Keratinocyte (primary cell): ENCODE measurements around the gene TCFL5. TPM values are rescaled to one million over a fixed set of nuclear protein-coding genes. Genes with fewer than 3 reads are reported as not detected.

Experiments
- DNase-seq: peaks from one replicate; pipeline ENCODE4 v3.0.0-alpha.2; 2011; ENCODE audit warnings: low read depth, missing footprints, low spot score
- FAIRE-seq: peaks from 2 replicates; lab custom pipeline; 2011; peaks lifted over from hg19 to GRCh38; lab: Jason Lieb, UNC
- H2AFZ ChIP-seq: 2 replicates; pipeline ENCODE4 v1.6.0; 2012; ENCODE audit warnings: low read length, control low read depth, inconsistent platforms; ENCODE audit not compliant: control insufficient read depth
- H3K27ac ChIP-seq: 2 replicates; pipeline ENCODE4 v1.5.1; 2011; ENCODE audit warnings: low read length; ENCODE audit not compliant: control insufficient read depth, insufficient read depth
- H3K27me3 ChIP-seq: 3 replicates; pipeline ENCODE4 v1.6.0; 2011; ENCODE audit warnings: low read length; ENCODE audit not compliant: control insufficient read depth, insufficient read depth; ENCODE audit errors: extremely low read depth
- H3K36me3 ChIP-seq, 2 experiments: 2 replicates in 1 of 2; 3 replicates in 1 of 2; pipeline ENCODE4 v1.5.1; 2011; ENCODE audit warnings: low read length in 2 of 2, mild to moderate bottlenecking in 1 of 2; ENCODE audit not compliant: control insufficient read depth in 2 of 2, insufficient read depth in 2 of 2; ENCODE audit errors: extremely low read depth in 1 of 2
- H3K4me1 ChIP-seq: 3 replicates; pipeline ENCODE4 v1.5.1; 2011; ENCODE audit warnings: low read length; ENCODE audit not compliant: control insufficient read depth, insufficient read depth; ENCODE audit errors: extremely low read depth
- H3K4me2 ChIP-seq: 3 replicates; pipeline ENCODE4 v1.6.0; 2011; ENCODE audit warnings: low read depth, low read length; ENCODE audit not compliant: control insufficient read depth, insufficient read depth; ENCODE audit errors: extremely low read depth
- H3K4me3 ChIP-seq, 3 experiments: fragments of 200-600 bp in 1 of 3; sonication (generic) in 1 of 3; 2 replicates in 2 of 3; 3 replicates in 1 of 3; pipeline ENCODE4 v1.5.1; 2011 to 2016; ENCODE audit warnings: low read length in 3 of 3, mild to moderate bottlenecking in 3 of 3, control low read depth in 2 of 3, inconsistent platforms in 1 of 3, low read depth in 1 of 3, mixed read lengths in 1 of 3, mixed run types in 1 of 3, moderate library complexity in 1 of 3; ENCODE audit not compliant: control insufficient read depth in 2 of 3, insufficient read depth in 2 of 3; ENCODE audit errors: extremely low read depth in 1 of 3
- H3K79me2 ChIP-seq: 2 replicates; pipeline ENCODE4 v1.6.0; 2012; ENCODE audit warnings: low read length; ENCODE audit not compliant: control insufficient read depth, insufficient read depth
- H3K9ac ChIP-seq: 3 replicates; pipeline ENCODE4 v1.6.0; 2011; ENCODE audit warnings: low read length; ENCODE audit not compliant: control insufficient read depth, insufficient read depth; ENCODE audit errors: extremely low read depth
- H3K9me1 ChIP-seq: 3 replicates; pipeline ENCODE4 v1.6.0; 2011; ENCODE audit warnings: low read length; ENCODE audit not compliant: control insufficient read depth, insufficient read depth; ENCODE audit errors: extremely low read depth
- H3K9me3 ChIP-seq: 2 replicates; pipeline ENCODE4 v1.5.1; 2012; ENCODE audit warnings: low read depth, low read length; ENCODE audit not compliant: control insufficient read depth
- H4K20me1 ChIP-seq: 3 replicates; pipeline ENCODE4 v1.6.0; 2011; ENCODE audit warnings: low read length; ENCODE audit not compliant: control insufficient read depth, insufficient read depth; ENCODE audit errors: extremely low read depth
- CTCF ChIP-seq, 3 experiments: IDR thresholded peaks in 1 of 3; conservative IDR thresholded peaks in 1 of 3; optimal IDR thresholded peaks in 1 of 3; 2 replicates in 2 of 3; 3 replicates in 1 of 3; pipeline versions ENCODE3 to v1.5.1; 2011; ENCODE audit warnings: low read length in 3 of 3, mild to moderate bottlenecking in 3 of 3, moderate library complexity in 2 of 3, control low read depth in 1 of 3, inconsistent platforms in 1 of 3; ENCODE audit not compliant: insufficient read depth in 2 of 3; ENCODE audit errors: extremely low read depth in 1 of 3
- EZH2 ChIP-seq: IDR thresholded peaks from one replicate; pipeline ENCODE4 v1.6.1; 2012; ENCODE audit warnings: inconsistent platforms, mild to moderate bottlenecking, low read length, moderate library complexity
- dilution Hi-C: fragments of 300-500 bp; cut with MboI; formaldehyde crosslinking; loops from one replicate; pipeline ENCODE4 v1.7.0; 2020; ENCODE audit warnings: low sequenced_read_pairs; ENCODE audit not compliant: extremely low pct_ligation_motif_present
- polyA plus RNA-seq, 5 experiments: library from polyadenylated mRNA; depleted of rRNA in 3 of 5; stranded (reverse) in 3 of 5; stranded (forward) in 1 of 5; unstranded in 1 of 5; fragments of >200 nt; gene quantifications; 1 replicate in 1 of 5; 2 replicates in 3 of 5; 3 replicates in 1 of 5; pipeline versions ENCODE4 v1.2.1 to v1.2.3, GENCODE V29; 2011 to 2012; ENCODE audit warnings: missing spikeins in 2 of 5, low read depth in 1 of 5, low replicate concordance in 1 of 5

The TCFL5 gene
- polyA plus RNA-seq, 1 donor (not counting 4 experiments of a cell fraction or from before 2014, with no cell fraction given): 14.6 TPM

GRCh38 chr20:62799459-62799858 lies 62.2 kb downstream of the TCFL5 start:
- H3K27ac ChIP-seq: no peak overlapping the region
- peaks cover 27% of the 10 kb centered on the region in 2 experiments for H3K36me3 ChIP-seq
- no peaks in the 10 kb centered on the region for H3K9me3 ChIP-seq
- no peaks in the 10 kb centered on the region for H4K20me1 ChIP-seq
- no peaks in the 10 kb centered on the region for H3K27me3 ChIP-seq
- no peak for TF ChIP-seq EZH2
- dilution Hi-C loops: no loop called here
- peaks cover 13% of the 10 kb centered on the region for H3K79me2 ChIP-seq
- no peak overlapping the region for H3K9ac ChIP-seq
- no peak overlapping the region for H3K4me2 ChIP-seq
- H3K4me1 ChIP-seq: peaks cover 10% of the 10 kb centered on the region
- no peak for DNase-seq
- no peak overlapping the region for H2AFZ ChIP-seq
- H3K4me3 ChIP-seq: no peak overlapping the region
- FAIRE-seq: no peak
- H3K9me1 ChIP-seq: peaks cover 3% of the 10 kb centered on the region

DNA sequence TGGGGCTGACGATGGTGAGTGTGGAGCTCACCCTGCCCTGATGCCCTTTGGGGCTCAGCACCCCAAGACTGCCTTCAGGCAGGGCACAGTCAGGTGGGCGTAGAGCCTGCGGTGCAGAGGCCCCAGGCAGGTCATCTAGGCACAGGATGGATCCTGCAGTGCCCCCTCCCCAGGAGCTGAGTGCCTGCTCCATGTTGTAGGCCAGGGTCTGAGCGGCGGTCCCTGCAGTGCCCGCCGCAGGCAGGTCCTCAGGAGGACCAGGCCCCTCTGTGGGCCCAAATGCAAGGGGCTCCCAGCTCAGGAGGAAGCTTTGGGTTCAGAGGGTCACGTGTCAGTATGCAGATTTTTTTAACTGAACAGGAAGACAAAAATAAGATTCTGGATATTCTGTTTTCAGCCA lies 62.6 kb downstream of the TCFL5 start:
- no peaks in the 10 kb centered on the region for H4K20me1 ChIP-seq
- dilution Hi-C loops: no loop called here
- H3K27me3 ChIP-seq: no peaks in the 10 kb centered on the region
- TF ChIP-seq CTCF (optimal IDR thresholded peaks at IDR 0.05 in 1 of 3, IDR thresholded peaks at IDR 0.05 in 1 of 3, conservative IDR thresholded peaks at IDR 0.05 in 1 of 3; ENCODE audit: extremely low read depth in 1 of 3, insufficient read depth in 2 of 3, low read length in 3 of 3) (no peak), EZH2 (no peak)
- peaks cover 27% of the 10 kb centered on the region in 2 experiments for H3K36me3 ChIP-seq
- peaks cover 10% of the 10 kb centered on the region for H3K4me1 ChIP-seq
- peaks cover 13% of the 10 kb centered on the region for H3K79me2 ChIP-seq
- DNase-seq: no peak
- no peaks in the 10 kb centered on the region for H3K9me3 ChIP-seq
- no peak overlapping the region for H3K9ac ChIP-seq
- H3K27ac ChIP-seq: no peak overlapping the region
- FAIRE-seq: no peak
- no peak overlapping the region for H3K4me3 ChIP-seq
- peaks cover 3% of the 10 kb centered on the region for H3K9me1 ChIP-seq
- no peak overlapping the region for H3K4me2 ChIP-seq
- no peak overlapping the region for H2AFZ ChIP-seq
